Measurements from ENCODE around the gene AKAP6. TPM values are rescaled to one million over a fixed set of nuclear protein-coding genes. Genes with fewer than 3 reads are reported as not detected.

The AKAP6 gene
- total RNA-seq, 1 donor from 2014 or later = 1.3 TPM

- H3K36me3 ChIP-seq (ENCODE audit: control insufficient read depth, insufficient read depth, low read length) = no peaks in the 10 kb centered on the region
- DNase-seq (ENCODE audit: low read depth) = no peak
- H3K27me3 ChIP-seq (ENCODE audit: control insufficient read depth, insufficient read depth, low read length) = no peaks in the 10 kb centered on the region
- no peak for TF ChIP-seq CTCF (IDR thresholded peaks at IDR 0.05; ENCODE audit: insufficient read depth, low read length, poor library complexity, severe bottlenecking)
- H3K4me3 ChIP-seq (ENCODE audit: low read depth, low read length) = no peak overlapping the region
These were observed 349.0 kb downstream of the AKAP6 start for GRCh38 chr14:32678088-32678487.

- Histone ChIP-seq H3K4me3 (ENCODE audit: low read depth, low read length) (no peak overlapping the region), H3K36me3 (ENCODE audit: control insufficient read depth, insufficient read depth, low read length) (no peaks in the 10 kb centered on the region), H3K27me3 (ENCODE audit: control insufficient read depth, insufficient read depth, low read length) (no peaks in the 10 kb centered on the region)
- no peak for DNase-seq (ENCODE audit: low read depth)
- TF ChIP-seq CTCF (IDR thresholded peaks at IDR 0.05; ENCODE audit: insufficient read depth, low read length, poor library complexity, severe bottlenecking) = no peak
These were observed 351.0 kb downstream of the AKAP6 start for GRCh38 chr14:32679927-32680612.

- TF ChIP-seq CTCF (IDR thresholded peaks at IDR 0.05; ENCODE audit: insufficient read depth, low read length, poor library complexity, severe bottlenecking) = no peak
- no peaks in the 10 kb centered on the region for H3K27me3 ChIP-seq (ENCODE audit: control insufficient read depth, insufficient read depth, low read length)
- no peaks in the 10 kb centered on the region for H3K36me3 ChIP-seq (ENCODE audit: control insufficient read depth, insufficient read depth, low read length)
- H3K4me3 ChIP-seq (ENCODE audit: low read depth, low read length) = no peak overlapping the region
- DNase-seq (ENCODE audit: low read depth) = no peak
These were observed 352.5 kb downstream of the AKAP6 start for GRCh38 chr14:32681598-32681997.

- no peak for DNase-seq (ENCODE audit: low read depth)
These were observed 353.1 kb downstream of the AKAP6 start for GRCh38 chr14:32682214-32682613.

GRCh38 chr14:32683679-32684078, 354.6 kb downstream of the AKAP6 start:
- no peak for DNase-seq (ENCODE audit: low read depth)
- Histone ChIP-seq H3K27me3 (ENCODE audit: control insufficient read depth, insufficient read depth, low read length) (no peaks in the 10 kb centered on the region), H3K4me3 (ENCODE audit: low read depth, low read length) (no peak overlapping the region), H3K36me3 (ENCODE audit: control insufficient read depth, insufficient read depth, low read length) (no peaks in the 10 kb centered on the region)
- no peak for TF ChIP-seq CTCF (IDR thresholded peaks at IDR 0.05; ENCODE audit: insufficient read depth, low read length, poor library complexity, severe bottlenecking)

More at GRCh38 chr14:32682214-32682613, 353.1 kb downstream of the AKAP6 start:
- H3K4me3 ChIP-seq (ENCODE audit: low read depth, low read length) = no peak overlapping the region
- H3K36me3 ChIP-seq (ENCODE audit: control insufficient read depth, insufficient read depth, low read length) = no peaks in the 10 kb centered on the region
- no peaks in the 10 kb centered on the region for H3K27me3 ChIP-seq (ENCODE audit: control insufficient read depth, insufficient read depth, low read length)
- TF ChIP-seq CTCF (IDR thresholded peaks at IDR 0.05; ENCODE audit: insufficient read depth, low read length, poor library complexity, severe bottlenecking) = no peak

GRCh38 chr14:32688941-32689340, 359.8 kb downstream of the AKAP6 start:
- TF ChIP-seq CTCF (IDR thresholded peaks at IDR 0.05; ENCODE audit: insufficient read depth, low read length, poor library complexity, severe bottlenecking) = no peak
- no peak overlapping the region for H3K4me3 ChIP-seq (ENCODE audit: low read depth, low read length)
- no peak for DNase-seq (ENCODE audit: low read depth)

More at GRCh38 chr14:32688941-32689340, 359.8 kb downstream of the AKAP6 start:
- no peaks in the 10 kb centered on the region for H3K27me3 ChIP-seq (ENCODE audit: control insufficient read depth, insufficient read depth, low read length)
- H3K36me3 ChIP-seq (ENCODE audit: control insufficient read depth, insufficient read depth, low read length) = no peaks in the 10 kb centered on the region

All from kidney epithelial cell (primary cell).